ENCODE measurements around the gene USP36.

Gene USP36

DNA sequence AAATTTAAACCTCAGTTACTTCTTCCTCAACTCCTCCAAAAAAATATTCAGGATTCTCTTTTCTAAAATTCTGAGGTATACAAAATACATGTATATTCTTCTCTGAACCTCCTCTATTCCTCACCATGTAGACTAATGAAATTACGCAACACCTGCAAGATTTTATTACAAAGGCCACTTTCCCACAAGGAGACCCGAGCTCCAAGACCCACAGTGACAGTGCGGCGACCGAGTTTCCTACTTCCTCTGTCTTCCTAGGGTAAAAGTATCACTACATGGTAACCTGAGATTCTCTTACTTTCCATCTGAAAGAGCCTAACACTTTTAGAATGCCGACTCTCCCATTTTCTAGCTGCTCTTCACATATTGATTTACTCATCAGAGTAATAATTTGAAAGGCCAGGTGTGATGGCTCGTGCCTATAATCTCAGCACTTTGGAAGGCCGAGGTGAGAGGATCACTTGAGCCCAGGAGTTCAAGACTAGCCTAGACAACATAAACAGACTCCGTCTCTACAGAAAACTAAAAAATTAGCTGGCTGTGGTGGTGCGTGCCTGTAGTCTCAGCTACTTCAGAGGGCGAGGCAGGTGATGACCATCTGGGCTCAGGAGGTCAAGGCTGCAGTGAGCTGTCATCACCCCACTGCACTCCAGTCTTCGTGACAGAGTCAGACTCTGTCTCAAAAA, 94.2 kb downstream of the USP36 start:
- TF ChIP-seq, protein P1, sequence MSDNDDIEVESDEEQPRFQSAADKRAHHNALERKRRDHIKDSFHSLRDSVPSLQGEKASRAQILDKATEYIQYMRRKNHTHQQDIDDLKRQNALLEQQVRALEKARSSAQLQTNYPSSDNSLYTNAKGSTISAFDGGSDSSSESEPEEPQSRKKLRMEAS (IDR thresholded peaks at IDR 0.05) = no peak
- TF ChIP-seq TEAD4 (IDR thresholded peaks at IDR 0.05) (no peak), TAF1 (IDR thresholded peaks at IDR 0.05; ENCODE audit: low read depth) (no peak), CREB1 (IDR thresholded peaks at IDR 0.05; ENCODE audit: low read depth) (no peak), EGR1 (IDR thresholded peaks at IDR 0.05) (no peak), CEBPB (IDR thresholded peaks at IDR 0.05) (peak; percentile 77), ZBTB7A (IDR thresholded peaks at IDR 0.05; ENCODE audit: low read depth) (no peak)
- TF ChIP-seq, protein P2, sequence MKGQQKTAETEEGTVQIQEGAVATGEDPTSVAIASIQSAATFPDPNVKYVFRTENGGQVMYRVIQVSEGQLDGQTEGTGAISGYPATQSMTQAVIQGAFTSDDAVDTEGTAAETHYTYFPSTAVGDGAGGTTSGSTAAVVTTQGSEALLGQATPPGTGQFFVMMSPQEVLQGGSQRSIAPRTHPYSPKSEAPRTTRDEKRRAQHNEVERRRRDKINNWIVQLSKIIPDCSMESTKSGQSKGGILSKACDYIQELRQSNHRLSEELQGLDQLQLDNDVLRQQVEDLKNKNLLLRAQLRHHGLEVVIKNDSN (IDR thresholded peaks at IDR 0.05) = no peak

All from Ishikawa (cell line).